SU-DHL-6 (cell line): Measurements from ENCODE around the gene TMEM151B.

Experiments used
- CTCF ChIP-seq: fragments of 200-600 bp; sonication (generic); IDR thresholded peaks from one replicate; pipeline ENCODE4 v1.5.1; 2017; ENCODE audit warnings: antibody characterized with exemption, mild to moderate bottlenecking, low read length, moderate library complexity; ENCODE audit not compliant: insufficient read depth, poor library complexity, severe bottlenecking
- EZH2phosphoT487 ChIP-seq: fragments of 200-600 bp; sonication (generic), shearing (Covaris generic); conservative IDR thresholded peaks from 2 replicates; pipeline ENCODE4 v1.6.1; 2018; ENCODE audit warnings: mild to moderate bottlenecking, antibody characterized with exemption, low read length, moderate library complexity, mixed read lengths

GRCh38 chr6:44294832-44295791 lies 24.9 kb downstream of the TMEM151B start:
- no peak for TF ChIP-seq CTCF
- TF ChIP-seq EZH2phosphoT487 = no peak
